Measurements from ENCODE around the gene FJX1.

The FJX1 gene

DNA sequence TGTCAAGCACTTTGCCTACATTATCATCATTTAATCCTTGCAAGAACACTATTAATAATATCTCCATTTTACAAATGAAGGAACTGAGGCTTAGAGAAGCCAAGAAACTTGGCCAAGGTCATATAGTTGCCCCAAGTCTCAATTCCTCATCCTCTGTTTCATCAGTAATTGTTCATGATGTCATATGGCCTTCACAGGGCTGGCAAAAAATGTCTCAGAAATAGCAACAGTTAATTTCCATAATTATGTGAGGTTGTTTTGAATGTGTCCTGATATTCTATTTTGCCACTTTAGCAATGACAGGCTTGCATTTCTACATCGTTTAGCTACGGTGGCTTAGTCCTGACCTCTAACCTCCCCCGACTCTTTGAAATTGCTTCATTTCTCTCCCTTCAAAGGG, 23.7 kb downstream of the FJX1 start:
- H3K4me2 ChIP-seq (ENCODE audit: low read length), result no peak overlapping the region
- H3K4me3 ChIP-seq (ENCODE audit: low read length), result no peak overlapping the region
- no peaks in the 10 kb centered on the region for H3K36me3 ChIP-seq (replicated peaks; ENCODE audit: low read depth, low read length)
- H3K27ac ChIP-seq (ENCODE audit: low read length), result no peak overlapping the region
- no peaks in the 10 kb centered on the region for H4K20me1 ChIP-seq (ENCODE audit: insufficient read depth, low read length)
- H2AFZ ChIP-seq (ENCODE audit: low read depth, low read length), result no peak overlapping the region
- H3K9me3 ChIP-seq (ENCODE audit: insufficient read depth, low read length), result no peaks in the 10 kb centered on the region
- H3K27me3 ChIP-seq (ENCODE audit: low read depth, low read length), result peaks cover 4% of the 10 kb centered on the region; the same call in 1 of the 2 replicates
- H3K79me2 ChIP-seq (ENCODE audit: low read length), result no peaks in the 10 kb centered on the region
- H3K9ac ChIP-seq (ENCODE audit: low read length), result no peak overlapping the region
- no peaks in the 10 kb centered on the region for H3K4me1 ChIP-seq (ENCODE audit: low read length)
- no peak for TF ChIP-seq EZH2phosphoT487 (IDR thresholded peaks at IDR 0.05; ENCODE audit: low read depth)
- TF ChIP-seq, protein P1, sequence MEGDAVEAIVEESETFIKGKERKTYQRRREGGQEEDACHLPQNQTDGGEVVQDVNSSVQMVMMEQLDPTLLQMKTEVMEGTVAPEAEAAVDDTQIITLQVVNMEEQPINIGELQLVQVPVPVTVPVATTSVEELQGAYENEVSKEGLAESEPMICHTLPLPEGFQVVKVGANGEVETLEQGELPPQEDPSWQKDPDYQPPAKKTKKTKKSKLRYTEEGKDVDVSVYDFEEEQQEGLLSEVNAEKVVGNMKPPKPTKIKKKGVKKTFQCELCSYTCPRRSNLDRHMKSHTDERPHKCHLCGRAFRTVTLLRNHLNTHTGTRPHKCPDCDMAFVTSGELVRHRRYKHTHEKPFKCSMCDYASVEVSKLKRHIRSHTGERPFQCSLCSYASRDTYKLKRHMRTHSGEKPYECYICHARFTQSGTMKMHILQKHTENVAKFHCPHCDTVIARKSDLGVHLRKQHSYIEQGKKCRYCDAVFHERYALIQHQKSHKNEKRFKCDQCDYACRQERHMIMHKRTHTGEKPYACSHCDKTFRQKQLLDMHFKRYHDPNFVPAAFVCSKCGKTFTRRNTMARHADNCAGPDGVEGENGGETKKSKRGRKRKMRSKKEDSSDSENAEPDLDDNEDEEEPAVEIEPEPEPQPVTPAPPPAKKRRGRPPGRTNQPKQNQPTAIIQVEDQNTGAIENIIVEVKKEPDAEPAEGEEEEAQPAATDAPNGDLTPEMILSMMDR (IDR thresholded peaks at IDR 0.05; ENCODE audit: low read depth, low read length), result no peak

GRCh38 chr11:35647421-35648093, 29.3 kb downstream of the FJX1 start:
- no peaks in the 10 kb centered on the region for H3K36me3 ChIP-seq (replicated peaks; ENCODE audit: low read depth, low read length)
- H3K9ac ChIP-seq (ENCODE audit: low read length), result no peak overlapping the region
- TF ChIP-seq EZH2phosphoT487 (IDR thresholded peaks at IDR 0.05; ENCODE audit: low read depth), result no peak
- TF ChIP-seq, protein P1 (IDR thresholded peaks at IDR 0.05; ENCODE audit: low read depth, low read length), result no peak
- H3K9me3 ChIP-seq (ENCODE audit: insufficient read depth, low read length), result no peaks in the 10 kb centered on the region
- no peak overlapping the region for H2AFZ ChIP-seq (ENCODE audit: low read depth, low read length)
- H3K79me2 ChIP-seq (ENCODE audit: low read length), result no peaks in the 10 kb centered on the region
- no peak overlapping the region for H3K4me3 ChIP-seq (ENCODE audit: low read length)
- H3K27me3 ChIP-seq (ENCODE audit: low read depth, low read length), result peaks cover 9% of the 10 kb centered on the region
- H3K4me1 ChIP-seq (ENCODE audit: low read length), result no peaks in the 10 kb centered on the region
- no peak overlapping the region for H3K4me2 ChIP-seq (ENCODE audit: low read length)
- no peaks in the 10 kb centered on the region for H4K20me1 ChIP-seq (ENCODE audit: insufficient read depth, low read length)
- no peak overlapping the region for H3K27ac ChIP-seq (ENCODE audit: low read length)

DNA sequence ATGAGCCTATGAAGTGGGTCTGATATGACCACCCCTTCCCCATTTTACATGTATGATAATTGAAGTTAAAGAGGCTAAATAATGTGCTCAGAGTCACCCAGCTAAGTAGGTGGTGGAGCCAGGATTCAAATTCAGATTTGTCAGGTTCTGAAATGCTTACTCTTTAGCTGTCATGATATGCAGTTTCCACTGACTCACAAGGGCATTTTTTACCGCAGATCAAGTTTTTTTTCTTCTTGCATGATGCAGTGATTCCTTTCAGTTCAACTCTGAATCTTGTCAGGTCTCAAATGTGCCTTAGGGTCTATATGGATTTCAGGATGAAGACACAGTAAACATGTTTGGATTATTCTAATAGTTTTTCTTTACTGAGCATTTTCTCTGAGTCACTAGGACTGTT, 31.7 kb downstream of the FJX1 start:
- Histone ChIP-seq H3K4me3 (ENCODE audit: low read length) (no peak overlapping the region), H3K79me2 (ENCODE audit: low read length) (no peaks in the 10 kb centered on the region), H3K27me3 (ENCODE audit: low read depth, low read length) (peaks cover 8% of the 10 kb centered on the region), H4K20me1 (ENCODE audit: insufficient read depth, low read length) (no peaks in the 10 kb centered on the region), H3K4me2 (ENCODE audit: low read length) (no peak overlapping the region), H3K9me3 (ENCODE audit: insufficient read depth, low read length) (no peaks in the 10 kb centered on the region), H3K27ac (ENCODE audit: low read length) (no peak overlapping the region), H2AFZ (ENCODE audit: low read depth, low read length) (no peak overlapping the region), H3K36me3 (replicated peaks; ENCODE audit: low read depth, low read length) (no peaks in the 10 kb centered on the region), H3K9ac (ENCODE audit: low read length) (no peak overlapping the region), H3K4me1 (ENCODE audit: low read length) (no peaks in the 10 kb centered on the region)
- no peak for TF ChIP-seq EZH2phosphoT487 (IDR thresholded peaks at IDR 0.05; ENCODE audit: low read depth)
- TF ChIP-seq, protein P1 (IDR thresholded peaks at IDR 0.05; ENCODE audit: low read depth, low read length), result no peak

GRCh38 chr11:35650467-35650866, 32.2 kb downstream of the FJX1 start:
- Histone ChIP-seq H3K27ac (ENCODE audit: low read length) (no peak overlapping the region), H4K20me1 (ENCODE audit: insufficient read depth, low read length) (no peaks in the 10 kb centered on the region), H3K9ac (ENCODE audit: low read length) (no peak overlapping the region), H3K79me2 (ENCODE audit: low read length) (no peaks in the 10 kb centered on the region), H3K4me3 (ENCODE audit: low read length) (no peak overlapping the region), H3K4me1 (ENCODE audit: low read length) (no peaks in the 10 kb centered on the region), H3K9me3 (ENCODE audit: insufficient read depth, low read length) (no peaks in the 10 kb centered on the region), H3K27me3 (ENCODE audit: low read depth, low read length) (peaks cover 5% of the 10 kb centered on the region), H3K36me3 (replicated peaks; ENCODE audit: low read depth, low read length) (no peaks in the 10 kb centered on the region), H3K4me2 (ENCODE audit: low read length) (no peak overlapping the region), H2AFZ (ENCODE audit: low read depth, low read length) (no peak overlapping the region)
- no peak for TF ChIP-seq EZH2phosphoT487 (IDR thresholded peaks at IDR 0.05; ENCODE audit: low read depth)
- TF ChIP-seq, protein P1 (IDR thresholded peaks at IDR 0.05; ENCODE audit: low read depth, low read length), result no peak
